K562 (cell line): ENCODE measurements around the gene TSPAN14. TPM values are rescaled to one million over a fixed set of nuclear protein-coding genes. Genes with fewer than 3 reads are reported as not detected.

ENCODE experiments used
- ATF7 ChIP-seq: fragments of 450-650 bp; IDR thresholded peaks from 2 replicates; pipeline ENCODE4 v1.7.1; 2014; ENCODE audit warnings: mild to moderate bottlenecking, moderate library complexity
- MAFG ChIP-seq: fragments of 450-650 bp; conservative IDR thresholded peaks from 2 replicates; pipeline ENCODE4 v1.6.1; 2016; ENCODE audit warnings: missing genetic modification characterization, missing compliant biosample characterization
- MAZ ChIP-seq, 2 experiments: fragments of 450-650 bp in 1 of 2; sonication (generic) in 1 of 2; formaldehyde crosslinking; IDR thresholded peaks in 1 of 2; conservative IDR thresholded peaks in 1 of 2; 2 replicates each; pipeline versions ENCODE4 v1.4.0 to v1.5.0; 2020; ENCODE audit warnings: mild to moderate bottlenecking in 1 of 2, missing genetic modification reagents in 1 of 2
- MTF1 ChIP-seq: fragments of 250-450 bp; sonication (Bioruptor Pico); IDR thresholded peaks from 2 replicates; pipeline ENCODE4 v1.9.0; 2021; ENCODE audit warnings: moderate library complexity, mild to moderate bottlenecking, inconsistent platforms, borderline replicate concordance
- TAF9B ChIP-seq: fragments of 450-650 bp; IDR thresholded peaks from 2 replicates; pipeline ENCODE4 v1.6.1; 2018; ENCODE audit warnings: mild to moderate bottlenecking; ENCODE audit not compliant: partially characterized antibody
- ZNF57 ChIP-seq: fragments of 450-650 bp; formaldehyde crosslinking; IDR thresholded peaks from 2 replicates; pipeline ENCODE4 v1.4.0; 2020; ENCODE audit warnings: mild to moderate bottlenecking, moderate library complexity
- ZNF644 ChIP-seq: fragments of 200-800 bp; sonication (Bioruptor generic); IDR thresholded peaks from 2 replicates; pipeline ENCODE4 v1.6.1; 2016; ENCODE audit warnings: low read depth, missing genetic modification characterization, missing compliant biosample characterization
- ZSCAN29 ChIP-seq: fragments of 450-650 bp; IDR thresholded peaks from 2 replicates; pipeline ENCODE4 v1.6.1; 2017
- polyA plus RNA-seq, 8 experiments: library from polyadenylated mRNA; depleted of rRNA in 4 of 8; stranded (reverse) in 5 of 8; unstranded in 3 of 8; fragments of >200 nt; fragmentation: Nextera tagmentation in 2 of 8; fragmentation: Illumina TruSeq in 1 of 8; extraction: Ambion mirVana in 2 of 8; extraction: Trizol in 1 of 8; gene quantifications; 2 replicates each; pipeline versions ENCODE4 v1.2.1 to v1.2.3, GENCODE V29; 2011 to 2014; ENCODE audit warnings: inconsistent platforms in 1 of 8, missing spikeins in 1 of 8
- total RNA-seq, 7 experiments: library from RNA; depleted of rRNA in 6 of 7; stranded (reverse); fragments of >200 nt in 6 of 7; fragmentation: Illumina TruSeq in 2 of 7; extraction: Trizol in 2 of 7; gene quantifications; 2 replicates each; pipeline versions ENCODE4 v1.2.1 to v1.2.3, GENCODE V29; 2011 to 2021; ENCODE audit warnings: low replicate concordance in 1 of 7
- TF ChIP-seq, protein P1 (sequence below), 2 experiments: fragments of 150-350 bp in 1 of 2; IDR thresholded peaks; 2 replicates each; pipeline ENCODE4 v1.6.1; 2012 to 2016; ENCODE audit warnings: low read depth in 2 of 2, low read length in 2 of 2, mild to moderate bottlenecking in 1 of 2, moderate library complexity in 1 of 2
- TF ChIP-seq, protein P2 (sequence below), 2 experiments: fragments of 450-650 bp in 1 of 2; sonication (generic) in 1 of 2; formaldehyde crosslinking in 1 of 2; IDR thresholded peaks; 2 replicates each; pipeline versions ENCODE4 v1.7.1 to v1.9.0; 2016 to 2022; ENCODE audit warnings: inconsistent platforms in 1 of 2, mild to moderate bottlenecking in 1 of 2, missing genetic modification reagents in 1 of 2
- TF ChIP-seq, protein P3 (sequence below): fragments of 250-450 bp; sonication (Bioruptor Pico); IDR thresholded peaks from 2 replicates; pipeline ENCODE4 v1.9.0; 2021; ENCODE audit warnings: mild to moderate bottlenecking, inconsistent platforms

Gene TSPAN14
- total and polyA plus RNA-seq, 9 of the 15 experiments (the other 6 are each of a cell fraction or from before 2014, with no cell fraction given), result 5.8 to 92.9 (median 23.3) TPM

DNA sequence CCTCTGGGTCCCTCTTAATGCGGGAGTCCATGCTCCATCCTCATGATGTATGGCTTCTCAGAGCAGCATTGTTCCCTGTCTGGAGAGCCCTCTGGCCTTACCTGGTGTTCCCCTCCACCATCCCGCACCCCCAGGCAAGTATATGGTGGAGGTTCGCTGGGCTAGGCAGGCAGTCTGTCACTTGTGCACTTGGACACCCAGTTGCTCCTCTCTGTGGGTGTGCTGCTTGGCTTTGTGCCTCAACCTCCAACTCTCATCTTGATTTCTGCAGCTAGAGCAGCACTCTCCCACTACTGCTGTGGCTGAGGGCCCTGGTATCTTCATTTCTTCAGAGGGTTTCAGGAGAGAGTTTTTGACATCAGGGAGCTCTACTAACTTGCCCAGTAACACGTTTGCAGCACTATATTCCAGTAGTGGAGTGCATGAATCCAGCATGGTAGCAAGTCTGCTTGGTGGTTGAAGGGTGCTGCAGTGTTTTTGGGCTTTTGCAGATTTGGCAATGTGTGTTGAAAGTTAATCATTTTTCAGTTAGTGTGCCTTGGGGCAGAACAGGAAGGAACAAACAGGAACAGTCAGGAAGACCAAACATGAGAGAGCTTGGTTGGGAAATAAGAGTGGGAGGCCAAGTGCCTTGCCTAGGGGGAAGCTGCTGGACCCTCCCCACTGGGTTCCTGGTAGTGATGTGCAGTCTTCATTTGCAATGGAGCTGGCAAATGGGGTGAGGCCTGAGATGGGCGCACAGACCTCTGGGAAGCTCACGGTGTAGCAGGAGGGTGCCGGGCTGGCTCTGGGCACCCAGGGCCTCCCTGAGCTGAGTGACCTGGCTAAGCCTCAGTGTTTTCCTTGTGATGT, 37.4 kb downstream of the TSPAN14 start (continued):
- no peak for TF ChIP-seq ZNF644 (tag)
- TF ChIP-seq, protein P1, sequence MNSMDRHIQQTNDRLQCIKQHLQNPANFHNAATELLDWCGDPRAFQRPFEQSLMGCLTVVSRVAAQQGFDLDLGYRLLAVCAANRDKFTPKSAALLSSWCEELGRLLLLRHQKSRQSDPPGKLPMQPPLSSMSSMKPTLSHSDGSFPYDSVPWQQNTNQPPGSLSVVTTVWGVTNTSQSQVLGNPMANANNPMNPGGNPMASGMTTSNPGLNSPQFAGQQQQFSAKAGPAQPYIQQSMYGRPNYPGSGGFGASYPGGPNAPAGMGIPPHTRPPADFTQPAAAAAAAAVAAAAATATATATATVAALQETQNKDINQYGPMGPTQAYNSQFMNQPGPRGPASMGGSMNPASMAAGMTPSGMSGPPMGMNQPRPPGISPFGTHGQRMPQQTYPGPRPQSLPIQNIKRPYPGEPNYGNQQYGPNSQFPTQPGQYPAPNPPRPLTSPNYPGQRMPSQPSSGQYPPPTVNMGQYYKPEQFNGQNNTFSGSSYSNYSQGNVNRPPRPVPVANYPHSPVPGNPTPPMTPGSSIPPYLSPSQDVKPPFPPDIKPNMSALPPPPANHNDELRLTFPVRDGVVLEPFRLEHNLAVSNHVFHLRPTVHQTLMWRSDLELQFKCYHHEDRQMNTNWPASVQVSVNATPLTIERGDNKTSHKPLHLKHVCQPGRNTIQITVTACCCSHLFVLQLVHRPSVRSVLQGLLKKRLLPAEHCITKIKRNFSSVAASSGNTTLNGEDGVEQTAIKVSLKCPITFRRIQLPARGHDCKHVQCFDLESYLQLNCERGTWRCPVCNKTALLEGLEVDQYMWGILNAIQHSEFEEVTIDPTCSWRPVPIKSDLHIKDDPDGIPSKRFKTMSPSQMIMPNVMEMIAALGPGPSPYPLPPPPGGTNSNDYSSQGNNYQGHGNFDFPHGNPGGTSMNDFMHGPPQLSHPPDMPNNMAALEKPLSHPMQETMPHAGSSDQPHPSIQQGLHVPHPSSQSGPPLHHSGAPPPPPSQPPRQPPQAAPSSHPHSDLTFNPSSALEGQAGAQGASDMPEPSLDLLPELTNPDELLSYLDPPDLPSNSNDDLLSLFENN (IDR thresholded peaks at IDR 0.05; ENCODE audit: low read depth in 2 of 2, low read length in 2 of 2), result no peak
- no peak for TF ChIP-seq MAFG
- no peak for TF ChIP-seq ZNF57 (CRISPR knock-in tag)
- TF ChIP-seq ATF7, result no peak
- TF ChIP-seq, protein P2, sequence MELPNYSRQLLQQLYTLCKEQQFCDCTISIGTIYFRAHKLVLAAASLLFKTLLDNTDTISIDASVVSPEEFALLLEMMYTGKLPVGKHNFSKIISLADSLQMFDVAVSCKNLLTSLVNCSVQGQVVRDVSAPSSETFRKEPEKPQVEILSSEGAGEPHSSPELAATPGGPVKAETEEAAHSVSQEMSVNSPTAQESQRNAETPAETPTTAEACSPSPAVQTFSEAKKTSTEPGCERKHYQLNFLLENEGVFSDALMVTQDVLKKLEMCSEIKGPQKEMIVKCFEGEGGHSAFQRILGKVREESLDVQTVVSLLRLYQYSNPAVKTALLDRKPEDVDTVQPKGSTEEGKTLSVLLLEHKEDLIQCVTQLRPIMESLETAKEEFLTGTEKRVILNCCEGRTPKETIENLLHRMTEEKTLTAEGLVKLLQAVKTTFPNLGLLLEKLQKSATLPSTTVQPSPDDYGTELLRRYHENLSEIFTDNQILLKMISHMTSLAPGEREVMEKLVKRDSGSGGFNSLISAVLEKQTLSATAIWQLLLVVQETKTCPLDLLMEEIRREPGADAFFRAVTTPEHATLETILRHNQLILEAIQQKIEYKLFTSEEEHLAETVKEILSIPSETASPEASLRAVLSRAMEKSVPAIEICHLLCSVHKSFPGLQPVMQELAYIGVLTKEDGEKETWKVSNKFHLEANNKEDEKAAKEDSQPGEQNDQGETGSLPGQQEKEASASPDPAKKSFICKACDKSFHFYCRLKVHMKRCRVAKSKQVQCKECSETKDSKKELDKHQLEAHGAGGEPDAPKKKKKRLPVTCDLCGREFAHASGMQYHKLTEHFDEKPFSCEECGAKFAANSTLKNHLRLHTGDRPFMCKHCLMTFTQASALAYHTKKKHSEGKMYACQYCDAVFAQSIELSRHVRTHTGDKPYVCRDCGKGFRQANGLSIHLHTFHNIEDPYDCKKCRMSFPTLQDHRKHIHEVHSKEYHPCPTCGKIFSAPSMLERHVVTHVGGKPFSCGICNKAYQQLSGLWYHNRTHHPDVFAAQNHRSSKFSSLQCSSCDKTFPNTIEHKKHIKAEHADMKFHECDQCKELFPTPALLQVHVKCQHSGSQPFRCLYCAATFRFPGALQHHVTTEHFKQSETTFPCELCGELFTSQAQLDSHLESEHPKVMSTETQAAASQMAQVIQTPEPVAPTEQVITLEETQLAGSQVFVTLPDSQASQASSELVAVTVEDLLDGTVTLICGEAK (IDR thresholded peaks at IDR 0.05), result no peak
- TF ChIP-seq, protein P2 (CRISPR knock-in tag; IDR thresholded peaks at IDR 0.05), result no peak
- TF ChIP-seq TAF9B, result no peak
- TF ChIP-seq ZSCAN29, result no peak
- no peak for TF ChIP-seq MTF1 (CRISPR knock-in tag)
- TF ChIP-seq, protein P3, sequence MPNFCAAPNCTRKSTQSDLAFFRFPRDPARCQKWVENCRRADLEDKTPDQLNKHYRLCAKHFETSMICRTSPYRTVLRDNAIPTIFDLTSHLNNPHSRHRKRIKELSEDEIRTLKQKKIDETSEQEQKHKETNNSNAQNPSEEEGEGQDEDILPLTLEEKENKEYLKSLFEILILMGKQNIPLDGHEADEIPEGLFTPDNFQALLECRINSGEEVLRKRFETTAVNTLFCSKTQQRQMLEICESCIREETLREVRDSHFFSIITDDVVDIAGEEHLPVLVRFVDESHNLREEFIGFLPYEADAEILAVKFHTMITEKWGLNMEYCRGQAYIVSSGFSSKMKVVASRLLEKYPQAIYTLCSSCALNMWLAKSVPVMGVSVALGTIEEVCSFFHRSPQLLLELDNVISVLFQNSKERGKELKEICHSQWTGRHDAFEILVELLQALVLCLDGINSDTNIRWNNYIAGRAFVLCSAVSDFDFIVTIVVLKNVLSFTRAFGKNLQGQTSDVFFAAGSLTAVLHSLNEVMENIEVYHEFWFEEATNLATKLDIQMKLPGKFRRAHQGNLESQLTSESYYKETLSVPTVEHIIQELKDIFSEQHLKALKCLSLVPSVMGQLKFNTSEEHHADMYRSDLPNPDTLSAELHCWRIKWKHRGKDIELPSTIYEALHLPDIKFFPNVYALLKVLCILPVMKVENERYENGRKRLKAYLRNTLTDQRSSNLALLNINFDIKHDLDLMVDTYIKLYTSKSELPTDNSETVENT (CRISPR knock-in tag), result no peak
- TF ChIP-seq MAZ (CRISPR knock-in tag; conservative IDR thresholded peaks at IDR 0.05 in 1 of 2, IDR thresholded peaks at IDR 0.05 in 1 of 2), result no peak
